B cell (primary cell): Measurements from ENCODE around the gene CTBP2.

Source experiments
- CTCF ChIP-seq: fragments of 200-600 bp; IDR thresholded peaks from one replicate; pipeline ENCODE4 v1.8.0; 2022; ENCODE audit warnings: antibody characterized with exemption, mild to moderate bottlenecking
- EZH2 ChIP-seq: IDR thresholded peaks from 2 replicates; pipeline ENCODE4 v1.6.1; 2012; ENCODE audit warnings: borderline replicate concordance, low read depth, mild to moderate bottlenecking, moderate library complexity, low read length; ENCODE audit not compliant: insufficient read depth, poor library complexity, severe bottlenecking

- TF ChIP-seq CTCF (no peak), EZH2 (no peak)
Observed at GRCh38 chr10:124942317-124943169, 217.8 kb downstream of the CTBP2 start.
